Spinal cord (tissue), 10 donors: ENCODE results near the gene P2RX1. TPM values are rescaled to one million over a fixed set of nuclear protein-coding genes. Genes with fewer than 3 reads are reported as not detected.

Experiments
- DNase-seq, 6 donors: peaks; one replicate each; pipeline versions ENCODE4 v3.0.0 to v3.0.0-alpha.2; 2013 to 2015; ENCODE audit warnings: low spot score in 6 of 6, low read depth in 4 of 6
- H3K27ac ChIP-seq: one replicate; pipeline ENCODE4 v1.5.1; 2013; ENCODE audit warnings: low read depth, low read length, control low read depth
- H3K27me3 ChIP-seq: one replicate; pipeline ENCODE4 v1.6.1; 2013; ENCODE audit warnings: low read length; ENCODE audit not compliant: control insufficient read depth, insufficient read depth
- H3K36me3 ChIP-seq: one replicate; pipeline ENCODE4 v1.6.1; 2013; ENCODE audit warnings: low read length; ENCODE audit not compliant: control insufficient read depth, insufficient read depth
- H3K4me1 ChIP-seq: one replicate; pipeline ENCODE4 v1.6.1; 2013; ENCODE audit warnings: low read length; ENCODE audit not compliant: control insufficient read depth, insufficient read depth
- H3K4me3 ChIP-seq: one replicate; pipeline ENCODE4 v1.5.1; 2013; ENCODE audit warnings: low read depth, low read length, control low read depth
- H3K9me3 ChIP-seq: one replicate; pipeline ENCODE4 v1.6.1; 2013; ENCODE audit warnings: low read length; ENCODE audit not compliant: control insufficient read depth, insufficient read depth
- WGBS: methylation state at CpG from one replicate; pipeline ENCODE4 v1.1.5; 2013; ENCODE audit warnings: missing lambda C conversion rate; ENCODE audit not compliant: insufficient coverage; 5-methylcytosine and 5-hydroxymethylcytosine counted together
- polyA plus RNA-seq, 2 donors: library from polyadenylated mRNA; unstranded; fragments of 120-200 nt; gene quantifications; one replicate each; pipeline ENCODE4 v1.2.1, GENCODE V29; 2013; ENCODE audit not compliant: insufficient read length in 2 of 2
- total RNA-seq, 2 donors: library from RNA; depleted of rRNA in 1 of 2; stranded (reverse); fragments of 120-200 nt in 1 of 2; fragments of >200 nt in 1 of 2; gene quantifications; one replicate each; pipeline versions ENCODE4 v1.2.3 to v1.2.4, GENCODE V29; 2013 to 2014
- donor health status: healthy.

The P2RX1 gene
- total and polyA plus RNA-seq, 4 donors: 0.17 to 1.9 (median 0.46) TPM

- Histone ChIP-seq H3K27ac (no peak overlapping the region), H3K4me1 (peaks cover 4% of the 10 kb centered on the region), H3K27me3 (no peaks in the 10 kb centered on the region), H3K36me3 (peaks cover 57% of the 10 kb centered on the region), H3K4me3 (no peak overlapping the region), H3K9me3 (no peaks in the 10 kb centered on the region)
- WGBS: 85% methylated on average over 11 of the region's 11 CpGs
- DNase-seq: no peak
Observed at GRCh38 chr17:3867606-3868005, 48.7 kb downstream of the P2RX1 start.

DNA sequence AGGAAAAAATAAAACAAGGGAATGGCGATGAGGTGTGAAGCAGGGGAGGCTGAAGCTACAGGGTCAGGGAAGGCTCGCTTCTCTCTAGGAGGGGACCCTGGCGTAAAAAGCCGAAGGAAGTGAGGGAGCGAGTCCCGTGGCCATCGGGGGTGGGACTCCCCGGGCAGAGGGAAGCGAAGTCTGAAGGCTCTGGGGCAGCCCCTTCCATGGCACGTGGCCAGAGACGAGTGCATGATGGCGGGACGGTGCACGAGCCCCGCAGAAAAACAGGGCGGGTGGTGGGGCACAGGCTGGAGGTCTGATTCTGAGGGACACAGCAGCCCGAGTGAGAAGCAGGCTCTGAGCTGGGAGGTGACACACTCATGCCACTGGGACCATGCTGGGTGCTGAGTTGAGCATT lies 49.2 kb downstream of the P2RX1 start:
- WGBS: 73% methylated on average over 17 of the region's 17 CpGs
- H3K4me3 ChIP-seq: no peak overlapping the region
- no peaks in the 10 kb centered on the region for H3K9me3 ChIP-seq

GRCh38 chr17:3866276-3866675 lies 50.0 kb downstream of the P2RX1 start:
- Histone ChIP-seq H3K27ac (no peak overlapping the region), H3K9me3 (no peaks in the 10 kb centered on the region), H3K4me1 (peaks cover 4% of the 10 kb centered on the region), H3K27me3 (no peaks in the 10 kb centered on the region), H3K4me3 (no peak overlapping the region), H3K36me3 (peaks cover 58% of the 10 kb centered on the region)
- peak in 2 of 6 donors; percentile 24 to 65 for DNase-seq
- WGBS: 74% methylated on average over 21 of the region's 21 CpGs

More for the DNA sequence above, 49.2 kb downstream of the P2RX1 start:
- H3K4me1 ChIP-seq: peaks cover 4% of the 10 kb centered on the region
- H3K27me3 ChIP-seq: no peaks in the 10 kb centered on the region
- no peak overlapping the region for H3K27ac ChIP-seq
- peaks cover 56% of the 10 kb centered on the region for H3K36me3 ChIP-seq
- DNase-seq: no peak

DNA sequence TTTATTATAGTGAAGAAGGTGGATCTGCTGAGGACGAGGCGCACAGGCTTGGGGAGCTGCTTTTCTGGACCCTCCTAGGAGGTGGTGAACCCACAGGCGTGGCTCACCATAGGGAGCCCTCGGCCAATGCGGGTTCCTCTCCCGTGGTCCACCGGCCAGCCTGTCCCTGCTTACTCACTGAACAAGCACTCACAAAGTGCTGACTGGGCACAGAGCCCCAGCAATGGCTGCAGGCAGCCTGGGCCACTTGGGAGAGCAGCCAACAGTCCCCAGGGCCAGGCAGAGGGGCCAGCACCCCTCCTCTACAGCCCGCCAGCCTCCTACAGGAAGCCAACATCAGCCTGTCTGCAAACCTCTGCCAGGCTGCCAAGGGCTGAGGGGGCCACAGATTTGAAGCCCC lies 51.1 kb downstream of the P2RX1 start:
- Histone ChIP-seq H3K4me3 (no peak overlapping the region), H3K4me1 (peaks cover 4% of the 10 kb centered on the region), H3K27me3 (no peaks in the 10 kb centered on the region), H3K36me3 (peaks cover 61% of the 10 kb centered on the region), H3K27ac (no peak overlapping the region), H3K9me3 (no peaks in the 10 kb centered on the region)
- 51% methylated on average over 7 of the region's 8 CpGs for WGBS
- DNase-seq: peak in 1 of 6 donors; percentile 56

DNA sequence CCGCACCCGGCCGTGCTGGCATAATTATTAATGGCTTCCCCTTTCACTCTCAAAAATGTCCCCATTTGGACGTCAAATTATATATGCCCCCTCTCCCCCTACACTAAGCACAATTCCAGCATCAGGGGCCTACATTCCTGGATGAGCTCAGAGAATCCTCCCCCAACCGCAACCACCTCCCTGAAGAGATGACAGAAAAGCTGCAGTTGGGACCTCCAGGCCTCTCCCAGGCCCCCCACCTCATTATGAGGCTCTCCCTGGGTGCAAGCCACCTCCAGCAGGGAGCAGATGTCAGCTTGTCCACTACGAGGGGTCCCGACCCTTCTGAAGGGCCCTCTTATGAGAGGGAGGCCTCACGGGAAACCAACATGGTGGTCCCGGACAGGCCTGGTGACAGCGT lies 51.7 kb downstream of the P2RX1 start:
- peaks cover 59% of the 10 kb centered on the region for H3K36me3 ChIP-seq
- no peaks in the 10 kb centered on the region for H3K27me3 ChIP-seq
- no peaks in the 10 kb centered on the region for H3K9me3 ChIP-seq
- no peak for DNase-seq
- 85% methylated on average over 10 of the region's 10 CpGs for whole genome bisulfite sequencing
- no peak overlapping the region for H3K4me3 ChIP-seq
- peaks cover 4% of the 10 kb centered on the region for H3K4me1 ChIP-seq
- no peak overlapping the region for H3K27ac ChIP-seq

- peaks cover 42% of the 10 kb centered on the region for H3K36me3 ChIP-seq
- H3K4me3 ChIP-seq: no peak overlapping the region
- no peaks in the 10 kb centered on the region for H3K27me3 ChIP-seq
- WGBS: 79% methylated on average over 22 of the region's 28 CpGs
- H3K4me1 ChIP-seq: peaks cover 4% of the 10 kb centered on the region
- no peak overlapping the region for H3K27ac ChIP-seq
- no peak for DNase-seq
- no peaks in the 10 kb centered on the region for H3K9me3 ChIP-seq
Observed at GRCh38 chr17:3861761-3862681, 54.2 kb downstream of the P2RX1 start.

DNA sequence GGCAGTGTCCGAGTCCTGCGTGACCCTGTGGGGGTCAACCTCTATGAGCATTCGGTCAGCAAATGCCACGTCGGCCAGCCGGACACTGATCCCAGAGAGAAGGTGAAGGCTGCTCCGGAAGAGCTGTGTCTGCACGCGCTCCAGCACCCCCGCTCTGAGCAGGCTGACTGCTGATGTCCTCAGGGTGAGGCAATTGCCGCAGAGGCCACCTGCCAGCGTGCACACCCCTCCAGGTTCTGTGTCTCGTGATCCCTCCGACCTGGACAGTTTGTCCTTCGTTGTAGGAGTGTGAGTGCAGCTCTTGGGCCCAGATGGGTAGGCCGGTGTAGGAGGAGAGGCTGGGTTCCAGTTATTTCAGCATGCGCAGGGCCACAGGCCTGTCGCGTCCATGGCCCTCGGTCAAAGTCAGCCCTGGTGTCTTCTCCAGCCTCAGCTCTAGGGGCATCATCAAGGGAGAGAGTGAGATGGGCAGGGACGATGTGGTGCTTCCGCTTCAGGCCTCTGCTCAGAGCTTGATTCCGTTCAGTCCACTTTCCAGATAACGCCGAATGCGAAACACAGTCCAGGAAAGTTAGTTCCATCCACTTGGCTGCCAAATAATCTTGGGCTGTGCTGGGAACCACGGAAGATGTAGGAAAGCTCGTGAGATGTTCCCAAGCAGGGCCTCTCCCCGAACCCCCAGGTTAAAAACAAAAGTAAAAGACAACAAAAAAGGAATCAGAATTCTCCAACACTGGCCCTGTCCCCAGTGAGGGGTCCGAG lies 55.1 kb downstream of the P2RX1 start:
- Histone ChIP-seq H3K4me1 (peaks cover 4% of the 10 kb centered on the region), H3K36me3 (peaks cover 39% of the 10 kb centered on the region), H3K27ac (no peak overlapping the region), H3K27me3 (no peaks in the 10 kb centered on the region), H3K9me3 (no peaks in the 10 kb centered on the region), H3K4me3 (no peak overlapping the region)
- WGBS: 95% methylated on average over 30 of the region's 30 CpGs
- DNase-seq: no peak

GRCh38 chr17:3859940-3860339 lies 56.3 kb downstream of the P2RX1 start:
- Histone ChIP-seq H3K9me3 (no peaks in the 10 kb centered on the region), H3K27ac (no peak overlapping the region), H3K4me3 (no peak overlapping the region), H3K4me1 (peaks cover 3% of the 10 kb centered on the region), H3K36me3 (peaks cover 28% of the 10 kb centered on the region), H3K27me3 (no peaks in the 10 kb centered on the region)
- no peak for DNase-seq
- WGBS: 72% methylated on average over 7 of the region's 9 CpGs

DNA sequence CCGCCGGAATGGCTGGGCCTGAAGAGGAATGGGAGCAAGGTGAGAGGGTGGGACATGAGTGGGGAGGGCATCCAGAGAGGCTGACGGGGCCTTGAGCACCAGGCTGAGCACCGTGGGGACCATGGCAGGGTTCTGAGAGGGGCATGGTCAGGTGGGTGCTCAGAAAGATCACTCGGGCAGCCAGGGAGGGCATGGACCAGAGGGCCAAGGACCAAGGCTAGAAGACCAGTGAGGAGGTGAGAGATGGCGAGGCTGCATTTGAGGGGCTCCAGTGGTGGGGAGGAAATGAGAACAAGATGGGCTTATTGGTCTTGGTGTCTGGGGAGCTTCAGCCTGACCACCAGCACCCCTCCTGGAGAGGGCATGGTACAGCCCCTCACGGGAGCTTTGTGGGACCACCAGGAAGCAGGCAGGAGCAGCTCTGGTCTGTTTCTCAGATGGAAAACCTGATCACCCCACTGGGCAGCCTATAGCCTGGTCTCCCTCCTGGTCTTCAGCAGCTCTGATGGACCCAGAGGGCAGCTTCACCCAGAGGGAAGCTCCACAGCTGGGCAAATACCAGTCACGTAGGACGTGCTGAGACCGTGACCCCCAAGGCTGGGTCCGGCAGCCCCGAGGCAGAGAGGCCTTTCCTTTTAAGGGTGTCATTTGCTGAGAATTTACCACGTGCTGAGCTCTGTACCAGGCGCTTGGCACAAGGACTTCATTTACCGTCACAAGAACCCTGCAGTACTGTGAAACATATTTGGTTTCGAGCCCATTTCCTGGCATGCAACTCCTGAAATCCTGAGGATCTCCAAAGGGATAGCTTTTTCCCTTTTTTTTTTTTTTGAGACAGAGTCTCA lies 58.8 kb downstream of the P2RX1 start:
- no peak overlapping the region for H3K27ac ChIP-seq
- H3K4me3 ChIP-seq: no peak overlapping the region
- DNase-seq: no peak
- no peaks in the 10 kb centered on the region for H3K9me3 ChIP-seq
- H3K4me1 ChIP-seq: no peaks in the 10 kb centered on the region
- H3K36me3 ChIP-seq: peaks cover 24% of the 10 kb centered on the region
- H3K27me3 ChIP-seq: no peaks in the 10 kb centered on the region
- WGBS: 86% methylated on average over 13 of the region's 16 CpGs
